ENCODE results near the gene ZBTB48. TPM values are rescaled to one million over a fixed set of nuclear protein-coding genes. Genes with fewer than 3 reads are reported as not detected.

ZBTB48 gene
- total RNA-seq, 1 experiment from 2014 or later: 41.9 TPM

DNA sequence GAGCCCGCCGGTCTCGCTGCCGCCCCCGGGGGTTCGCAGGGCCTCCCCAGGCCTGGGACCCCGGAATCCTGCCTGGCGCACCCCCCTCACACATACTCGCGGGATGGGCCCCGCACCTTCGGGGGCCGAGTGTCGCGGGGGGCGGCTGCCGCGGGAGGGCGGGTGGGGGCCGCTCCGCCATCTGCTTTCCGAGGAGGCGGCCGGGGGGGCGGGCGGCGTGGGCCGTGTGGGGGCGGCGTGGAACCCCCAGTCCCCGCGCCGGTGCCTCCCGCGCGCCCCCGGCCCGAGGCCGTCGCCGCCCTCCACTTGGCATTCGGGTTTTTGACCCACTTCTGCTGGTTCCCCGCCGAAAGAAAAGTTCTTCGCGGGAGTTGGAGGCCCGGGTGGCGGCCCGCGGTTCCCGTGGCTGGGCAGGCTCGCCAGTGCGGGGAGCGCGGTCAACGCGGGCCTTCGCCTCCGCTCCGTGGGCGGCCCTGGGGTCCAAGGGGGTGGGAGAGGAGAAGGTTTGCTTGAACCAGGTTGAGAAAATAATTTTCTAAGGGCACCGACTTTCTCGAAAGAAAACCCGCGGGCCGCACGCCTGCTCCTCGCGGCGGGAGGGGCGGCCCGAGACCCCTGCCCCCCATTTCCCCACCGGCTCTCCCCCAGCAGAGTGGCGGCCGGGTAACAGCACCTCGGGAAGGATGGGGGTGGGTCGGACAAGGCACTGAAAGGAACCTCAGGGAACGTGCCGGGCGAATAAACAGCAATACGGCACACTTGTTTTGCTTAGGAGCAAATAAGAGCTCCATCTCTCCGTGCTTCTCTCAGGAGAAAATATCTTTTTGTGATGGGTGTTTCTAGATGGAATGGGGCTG, 35.4 kb downstream of the ZBTB48 start:
- ChIA-PET RAD21 (ENCODE audit: low non-redundant PET in 1 of 2, low total read pairs in 2 of 2, uncharacterized antibody in 2 of 2, unreplicated experiment in 2 of 2) (interaction anchor here in 1 of 2 experiments (0.7 kb wide), 1 partner anchor 14 kb away, joined by 7 read pairs; no protein-coding TSS in a partner anchor), CTCF (no interaction called here), POLR2A (no interaction called here)
- DNase-seq (ENCODE audit: low read depth, low spot score) (no peak), ATAC-seq (no peak)
- Histone ChIP-seq H3K9me2 (ENCODE audit: insufficient read depth) (no peaks in the 10 kb centered on the region), H3K9me3 (ENCODE audit: control insufficient read depth in 1 of 2, insufficient read depth in 1 of 2, low read depth in 1 of 2, low read length in 2 of 2) (no peaks in the 10 kb centered on the region), H2AFZ (ENCODE audit: low read depth, low read length, poor library complexity, severe bottlenecking) (no peak overlapping the region), H4K20me1 (ENCODE audit: insufficient read depth) (no peaks in the 10 kb centered on the region; the same call in 1 of the 2 replicates), H3K36me3 (ENCODE audit: control insufficient read depth in 1 of 2, insufficient read depth in 2 of 2, low read length in 2 of 2) (peaks cover 13 to 23% of the 10 kb centered on the region in 2 experiments), H3K27ac (ENCODE audit: low read depth, low read length) (peak overlapping the region; percentile 59; the same call in 1 of the 2 replicates), H3K79me2 (ENCODE audit: insufficient read depth, low read length) (peaks cover 60% of the 10 kb centered on the region), H3K4me2 (ENCODE audit: low read length) (peak overlapping the region; percentile 80), H3K9ac (ENCODE audit: low read length) (peak overlapping the region; percentile 93), H3K4me1 (ENCODE audit: control insufficient read depth in 1 of 2, insufficient read depth in 2 of 2, low read length in 2 of 2) (peaks cover 6 to 36% of the 10 kb centered on the region in 2 experiments), H3K4me3 (replicated peaks in 1 of 2; ENCODE audit: low read depth in 1 of 2, low read length in 2 of 2) (peak overlapping the region; percentile 62 to 83), H3K27me3 (ENCODE audit: insufficient read depth, low read length) (no peaks in the 10 kb centered on the region)
- TF ChIP-seq YY1 (IDR thresholded peaks at IDR 0.05; ENCODE audit: extremely low read depth, insufficient replicate concordance, low read depth, low read length) (no peak), EGR1 (IDR thresholded peaks at IDR 0.05; ENCODE audit: low read depth) (0 out of 2 replicates have a peak, but pooled peaks have one; percentile 13)
- BruUV-seq (replicated peaks): no TSS peak
- intact Hi-C loops (cut with micrococcal nuclease): no loop called here

DNA sequence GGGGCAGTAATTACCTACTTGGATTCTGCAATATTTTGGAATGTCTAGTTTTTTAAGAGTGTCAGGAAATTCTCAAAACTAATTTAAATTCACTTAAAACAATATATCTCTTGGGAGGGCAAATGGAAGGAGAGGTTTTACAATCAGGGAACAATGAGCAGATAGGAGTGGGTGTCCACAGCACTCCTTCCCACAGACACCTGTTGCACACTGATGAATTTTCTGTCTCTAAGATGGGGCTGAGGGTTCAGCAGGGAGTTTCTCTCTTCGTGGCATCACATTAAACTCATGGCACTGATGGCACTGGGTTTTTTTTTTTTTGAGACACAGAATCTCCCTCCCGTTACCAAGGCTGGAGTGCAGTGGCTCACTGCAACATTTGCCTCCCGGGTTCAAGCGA, 39.3 kb downstream of the ZBTB48 start:
- RAD21 ChIA-PET (ENCODE audit: low non-redundant PET in 1 of 2, low total read pairs in 2 of 2, uncharacterized antibody in 2 of 2, unreplicated experiment in 2 of 2): no interaction called here
- Histone ChIP-seq H3K9ac (ENCODE audit: low read length) (no peak overlapping the region), H3K79me2 (ENCODE audit: insufficient read depth, low read length) (peaks cover 88% of the 10 kb centered on the region), H3K9me2 (ENCODE audit: insufficient read depth) (no peaks in the 10 kb centered on the region), H3K27ac (ENCODE audit: low read depth, low read length) (no peak overlapping the region), H2AFZ (ENCODE audit: low read depth, low read length, poor library complexity, severe bottlenecking) (no peak overlapping the region), H3K4me1 (ENCODE audit: control insufficient read depth in 1 of 2, insufficient read depth in 2 of 2, low read length in 2 of 2) (peaks cover 6 to 22% of the 10 kb centered on the region in 2 experiments), H3K4me2 (ENCODE audit: low read length) (no peak overlapping the region), H3K27me3 (ENCODE audit: insufficient read depth, low read length) (no peaks in the 10 kb centered on the region), H3K9me3 (ENCODE audit: control insufficient read depth in 1 of 2, insufficient read depth in 1 of 2, low read depth in 1 of 2, low read length in 2 of 2) (no peaks in the 10 kb centered on the region), H3K36me3 (ENCODE audit: control insufficient read depth in 1 of 2, insufficient read depth in 2 of 2, low read length in 2 of 2) (peaks cover 27 to 42% of the 10 kb centered on the region in 2 experiments), H4K20me1 (ENCODE audit: insufficient read depth) (no peaks in the 10 kb centered on the region; the same call in 1 of the 2 replicates), H3K4me3 (replicated peaks in 1 of 2; ENCODE audit: low read depth in 1 of 2, low read length in 2 of 2) (no peak overlapping the region)
- BruUV-seq (replicated peaks): no TSS peak
- DNase-seq (ENCODE audit: low read depth, low spot score) (no peak), ATAC-seq (no peak)
- POLR2A ChIA-PET: no interaction called here
- CTCF ChIA-PET: no interaction called here
- intact Hi-C loops (cut with micrococcal nuclease): no loop called here
- no peak for TF ChIP-seq CEBPB (IDR thresholded peaks at IDR 0.05; ENCODE audit: low read depth)
- TF ChIP-seq, protein P1, sequence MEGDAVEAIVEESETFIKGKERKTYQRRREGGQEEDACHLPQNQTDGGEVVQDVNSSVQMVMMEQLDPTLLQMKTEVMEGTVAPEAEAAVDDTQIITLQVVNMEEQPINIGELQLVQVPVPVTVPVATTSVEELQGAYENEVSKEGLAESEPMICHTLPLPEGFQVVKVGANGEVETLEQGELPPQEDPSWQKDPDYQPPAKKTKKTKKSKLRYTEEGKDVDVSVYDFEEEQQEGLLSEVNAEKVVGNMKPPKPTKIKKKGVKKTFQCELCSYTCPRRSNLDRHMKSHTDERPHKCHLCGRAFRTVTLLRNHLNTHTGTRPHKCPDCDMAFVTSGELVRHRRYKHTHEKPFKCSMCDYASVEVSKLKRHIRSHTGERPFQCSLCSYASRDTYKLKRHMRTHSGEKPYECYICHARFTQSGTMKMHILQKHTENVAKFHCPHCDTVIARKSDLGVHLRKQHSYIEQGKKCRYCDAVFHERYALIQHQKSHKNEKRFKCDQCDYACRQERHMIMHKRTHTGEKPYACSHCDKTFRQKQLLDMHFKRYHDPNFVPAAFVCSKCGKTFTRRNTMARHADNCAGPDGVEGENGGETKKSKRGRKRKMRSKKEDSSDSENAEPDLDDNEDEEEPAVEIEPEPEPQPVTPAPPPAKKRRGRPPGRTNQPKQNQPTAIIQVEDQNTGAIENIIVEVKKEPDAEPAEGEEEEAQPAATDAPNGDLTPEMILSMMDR (IDR thresholded peaks at IDR 0.05 in 2 of 3, conservative IDR thresholded peaks at IDR 0.05 in 1 of 3; ENCODE audit: borderline replicate concordance in 1 of 3, insufficient read depth in 1 of 3, low read depth in 2 of 3, low read length in 2 of 3): no peak
- TF ChIP-seq POLR2AphosphoS5 (IDR thresholded peaks at IDR 0.05; ENCODE audit: low read depth, low read length): no peak
- no peak for TF ChIP-seq YY1 (IDR thresholded peaks at IDR 0.05; ENCODE audit: extremely low read depth, insufficient replicate concordance, low read depth, low read length)
- TF ChIP-seq, protein P2, sequence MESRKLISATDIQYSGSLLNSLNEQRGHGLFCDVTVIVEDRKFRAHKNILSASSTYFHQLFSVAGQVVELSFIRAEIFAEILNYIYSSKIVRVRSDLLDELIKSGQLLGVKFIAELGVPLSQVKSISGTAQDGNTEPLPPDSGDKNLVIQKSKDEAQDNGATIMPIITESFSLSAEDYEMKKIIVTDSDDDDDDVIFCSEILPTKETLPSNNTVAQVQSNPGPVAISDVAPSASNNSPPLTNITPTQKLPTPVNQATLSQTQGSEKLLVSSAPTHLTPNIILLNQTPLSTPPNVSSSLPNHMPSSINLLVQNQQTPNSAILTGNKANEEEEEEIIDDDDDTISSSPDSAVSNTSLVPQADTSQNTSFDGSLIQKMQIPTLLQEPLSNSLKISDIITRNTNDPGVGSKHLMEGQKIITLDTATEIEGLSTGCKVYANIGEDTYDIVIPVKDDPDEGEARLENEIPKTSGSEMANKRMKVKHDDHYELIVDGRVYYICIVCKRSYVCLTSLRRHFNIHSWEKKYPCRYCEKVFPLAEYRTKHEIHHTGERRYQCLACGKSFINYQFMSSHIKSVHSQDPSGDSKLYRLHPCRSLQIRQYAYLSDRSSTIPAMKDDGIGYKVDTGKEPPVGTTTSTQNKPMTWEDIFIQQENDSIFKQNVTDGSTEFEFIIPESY (IDR thresholded peaks at IDR 0.05; ENCODE audit: extremely low read depth, insufficient replicate concordance, low read length): no peak
- TF ChIP-seq EGR1 (IDR thresholded peaks at IDR 0.05; ENCODE audit: low read depth): no peak
- no peak for TF ChIP-seq JUND (IDR thresholded peaks at IDR 0.05)
- TF ChIP-seq SP1 (IDR thresholded peaks at IDR 0.05; ENCODE audit: low read depth): no peak
- TF ChIP-seq ELF1 (IDR thresholded peaks at IDR 0.05; ENCODE audit: borderline replicate concordance, low read depth): no peak
- TF ChIP-seq ZNF274 (IDR thresholded peaks at IDR 0.05; ENCODE audit: low read depth, low read length): no peak
- TF ChIP-seq RAD21 (IDR thresholded peaks at IDR 0.05; ENCODE audit: low read depth): no peak
- no peak for TF ChIP-seq EZH2phosphoT487 (IDR thresholded peaks at IDR 0.05; ENCODE audit: borderline replicate concordance)
- no peak for TF ChIP-seq CBX3 (IDR thresholded peaks at IDR 0.05; ENCODE audit: low read depth)
- no peak for TF ChIP-seq EZH2 (IDR thresholded peaks at IDR 0.05)
- TF ChIP-seq, protein P3, sequence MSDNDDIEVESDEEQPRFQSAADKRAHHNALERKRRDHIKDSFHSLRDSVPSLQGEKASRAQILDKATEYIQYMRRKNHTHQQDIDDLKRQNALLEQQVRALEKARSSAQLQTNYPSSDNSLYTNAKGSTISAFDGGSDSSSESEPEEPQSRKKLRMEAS (IDR thresholded peaks at IDR 0.05): no peak

Measured in HCT116 (cell line).